Parathyroid adenoma (tissue), 2 donors: ENCODE data around the gene PRDM16.

ENCODE experiments used
- H2AFZ ChIP-seq: fragments of 300-600 bp; sonication (generic); one replicate; pipeline ENCODE4 v1.7.0; 2017; ENCODE audit warnings: antibody characterized with exemption, mild to moderate bottlenecking
- H3K27ac ChIP-seq: fragments of 300-600 bp; sonication (generic); one replicate; pipeline ENCODE4 v1.7.0; 2017
- H3K27me3 ChIP-seq: fragments of 300-600 bp; sonication (generic); one replicate; pipeline ENCODE4 v1.7.0; 2017; ENCODE audit warnings: low read length; ENCODE audit not compliant: control insufficient read depth, insufficient read depth
- H3K36me3 ChIP-seq: fragments of 300-600 bp; sonication (generic); one replicate; pipeline ENCODE4 v1.7.0; 2017; ENCODE audit warnings: low read length; ENCODE audit not compliant: control insufficient read depth, insufficient read depth
- H3K4me1 ChIP-seq: fragments of 300-600 bp; sonication (generic); one replicate; pipeline ENCODE4 v1.7.0; 2017; ENCODE audit warnings: control low read depth
- H3K4me2 ChIP-seq: fragments of 300-600 bp; sonication (generic); one replicate; pipeline ENCODE4 v1.7.0; 2017; ENCODE audit warnings: low read length
- H3K4me3 ChIP-seq: fragments of 300-600 bp; sonication (generic); one replicate; pipeline ENCODE4 v1.7.0; 2017; ENCODE audit warnings: low read depth, low read length
- H3K79me2 ChIP-seq: fragments of 300-600 bp; sonication (generic); one replicate; pipeline ENCODE4 v1.7.0; 2017; ENCODE audit warnings: control low read depth
- H3K9ac ChIP-seq: fragments of 300-600 bp; sonication (generic); one replicate; pipeline ENCODE4 v1.7.0; 2017; ENCODE audit warnings: mild to moderate bottlenecking
- H3K9me3 ChIP-seq: fragments of 300-600 bp; sonication (generic); one replicate; pipeline ENCODE4 v1.7.0; 2017; ENCODE audit warnings: low read length; ENCODE audit not compliant: control insufficient read depth
- TF ChIP-seq, protein P1 (sequence below): fragments of 300-600 bp; sonication (generic); IDR thresholded peaks from one replicate; pipeline ENCODE4 v1.7.0; 2017; ENCODE audit warnings: antibody characterized with exemption, mild to moderate bottlenecking
- donor health status: primary hyperparathyroidism.

PRDM16 gene

DNA sequence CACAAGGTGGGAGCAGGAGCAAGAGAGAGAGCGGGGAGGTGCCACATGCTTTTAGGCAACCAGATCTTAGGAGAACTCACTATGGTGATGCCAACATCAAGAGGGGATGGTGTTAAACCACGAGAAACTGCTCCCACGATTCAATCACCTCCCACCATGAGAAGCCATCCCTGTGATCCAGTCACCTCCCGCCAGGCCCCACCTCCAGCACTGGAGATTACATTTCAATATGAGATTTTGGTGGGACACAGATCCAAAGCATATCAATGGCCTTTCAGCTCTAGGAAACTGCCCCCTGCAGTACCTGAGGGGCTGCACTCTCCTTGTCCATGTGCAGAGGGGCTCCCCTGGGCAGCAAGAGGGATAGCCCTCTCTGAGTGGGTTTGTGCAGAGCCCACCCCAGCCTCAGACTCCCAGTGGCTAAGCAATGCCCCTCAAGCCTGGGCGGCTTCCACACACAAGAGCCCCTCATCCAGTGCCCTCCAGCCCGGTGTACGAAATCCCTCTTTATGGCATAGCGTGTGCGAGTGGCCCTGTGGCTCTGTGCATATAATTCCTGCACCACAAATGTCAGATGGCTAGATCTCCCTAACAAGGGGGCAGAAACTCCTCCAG, 15.5 kb upstream of the PRDM16 start:
- Histone ChIP-seq H3K4me2 (no peak overlapping the region), H3K4me1 (no peaks in the 10 kb centered on the region), H3K9ac (no peak overlapping the region), H2AFZ (no peak overlapping the region), H3K4me3 (no peak overlapping the region), H3K36me3 (no peaks in the 10 kb centered on the region), H3K79me2 (no peaks in the 10 kb centered on the region), H3K27me3 (no peaks in the 10 kb centered on the region), H3K27ac (no peak overlapping the region), H3K9me3 (no peaks in the 10 kb centered on the region)
- TF ChIP-seq, protein P1, sequence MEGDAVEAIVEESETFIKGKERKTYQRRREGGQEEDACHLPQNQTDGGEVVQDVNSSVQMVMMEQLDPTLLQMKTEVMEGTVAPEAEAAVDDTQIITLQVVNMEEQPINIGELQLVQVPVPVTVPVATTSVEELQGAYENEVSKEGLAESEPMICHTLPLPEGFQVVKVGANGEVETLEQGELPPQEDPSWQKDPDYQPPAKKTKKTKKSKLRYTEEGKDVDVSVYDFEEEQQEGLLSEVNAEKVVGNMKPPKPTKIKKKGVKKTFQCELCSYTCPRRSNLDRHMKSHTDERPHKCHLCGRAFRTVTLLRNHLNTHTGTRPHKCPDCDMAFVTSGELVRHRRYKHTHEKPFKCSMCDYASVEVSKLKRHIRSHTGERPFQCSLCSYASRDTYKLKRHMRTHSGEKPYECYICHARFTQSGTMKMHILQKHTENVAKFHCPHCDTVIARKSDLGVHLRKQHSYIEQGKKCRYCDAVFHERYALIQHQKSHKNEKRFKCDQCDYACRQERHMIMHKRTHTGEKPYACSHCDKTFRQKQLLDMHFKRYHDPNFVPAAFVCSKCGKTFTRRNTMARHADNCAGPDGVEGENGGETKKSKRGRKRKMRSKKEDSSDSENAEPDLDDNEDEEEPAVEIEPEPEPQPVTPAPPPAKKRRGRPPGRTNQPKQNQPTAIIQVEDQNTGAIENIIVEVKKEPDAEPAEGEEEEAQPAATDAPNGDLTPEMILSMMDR, result no peak

DNA sequence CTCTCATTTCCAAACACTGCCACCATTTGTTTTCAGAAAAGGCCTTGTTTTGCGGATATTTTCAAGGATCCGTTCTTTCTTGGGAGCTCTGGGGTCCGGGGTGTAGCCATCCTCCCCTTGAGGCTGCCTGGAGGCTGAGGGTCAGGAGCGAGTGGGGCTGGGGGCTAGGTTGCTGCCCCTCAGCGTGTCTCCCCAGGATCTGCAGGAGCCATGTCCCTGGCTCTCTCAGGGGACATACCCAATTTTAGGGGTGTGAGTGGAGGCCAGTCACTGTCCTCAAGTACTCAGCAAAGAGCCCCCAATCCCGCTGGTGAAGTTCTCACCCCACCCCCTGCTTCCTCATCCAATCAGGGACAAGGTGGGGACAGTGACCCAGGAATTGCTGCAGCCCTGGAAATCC, 15.0 kb upstream of the PRDM16 start:
- Histone ChIP-seq H3K4me1 (no peaks in the 10 kb centered on the region), H3K79me2 (no peaks in the 10 kb centered on the region), H3K36me3 (no peaks in the 10 kb centered on the region), H3K9ac (no peak overlapping the region), H3K9me3 (no peaks in the 10 kb centered on the region), H3K4me2 (no peak overlapping the region), H3K27me3 (no peaks in the 10 kb centered on the region), H2AFZ (no peak overlapping the region), H3K27ac (no peak overlapping the region), H3K4me3 (no peak overlapping the region)
- TF ChIP-seq, protein P1, result no peak

DNA sequence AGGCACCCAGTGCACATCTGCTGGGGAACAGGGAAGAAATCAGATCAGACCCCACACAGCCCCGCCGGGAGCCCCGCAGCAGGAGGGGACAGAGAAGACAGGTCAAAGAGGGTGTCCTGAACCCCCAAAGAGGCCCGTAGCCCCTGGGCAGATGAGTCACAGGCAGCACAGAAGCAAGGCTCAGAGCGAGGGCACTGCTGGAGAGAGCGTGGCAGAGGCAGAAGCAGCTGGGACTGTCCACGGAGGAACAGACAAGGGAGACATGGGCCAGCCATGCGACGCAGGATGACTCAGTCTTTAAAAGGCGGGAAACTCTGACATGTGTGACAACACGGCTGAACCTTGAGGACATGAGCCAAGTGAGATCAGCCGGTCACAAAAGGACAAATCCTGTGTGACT, 14.5 kb upstream of the PRDM16 start:
- H3K36me3 ChIP-seq, result no peaks in the 10 kb centered on the region
- no peak overlapping the region for H3K4me2 ChIP-seq
- no peak overlapping the region for H3K27ac ChIP-seq
- no peaks in the 10 kb centered on the region for H3K9me3 ChIP-seq
- TF ChIP-seq, protein P1, result no peak
- no peak overlapping the region for H3K9ac ChIP-seq
- H3K4me1 ChIP-seq, result no peaks in the 10 kb centered on the region
- no peaks in the 10 kb centered on the region for H3K79me2 ChIP-seq
- H3K4me3 ChIP-seq, result no peak overlapping the region
- H2AFZ ChIP-seq, result no peak overlapping the region
- H3K27me3 ChIP-seq, result no peaks in the 10 kb centered on the region

DNA sequence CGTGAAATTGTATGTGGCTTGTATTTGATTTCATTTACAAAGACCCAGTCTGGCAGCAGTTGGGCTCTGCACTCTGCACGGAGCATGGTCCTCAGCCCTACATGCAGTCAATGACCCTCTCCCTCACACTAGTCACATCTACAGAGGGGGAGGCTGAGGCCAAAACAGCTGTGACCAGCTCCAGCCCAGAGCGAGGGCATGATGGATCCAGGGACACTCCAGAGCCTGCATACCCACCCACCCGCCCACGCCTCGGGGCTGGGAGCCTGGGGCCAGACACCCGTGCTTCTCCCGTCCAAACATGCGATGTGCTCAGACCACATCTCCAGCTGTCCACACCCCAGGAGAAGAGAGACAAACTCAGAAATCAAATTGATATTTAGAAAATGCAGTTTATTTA, 14.0 kb upstream of the PRDM16 start:
- Histone ChIP-seq H3K9me3 (no peaks in the 10 kb centered on the region), H3K79me2 (no peaks in the 10 kb centered on the region), H3K27me3 (no peaks in the 10 kb centered on the region), H3K27ac (no peak overlapping the region), H3K4me2 (no peak overlapping the region), H2AFZ (no peak overlapping the region), H3K4me1 (no peaks in the 10 kb centered on the region), H3K4me3 (no peak overlapping the region), H3K9ac (no peak overlapping the region), H3K36me3 (no peaks in the 10 kb centered on the region)
- TF ChIP-seq, protein P1, result no peak

DNA sequence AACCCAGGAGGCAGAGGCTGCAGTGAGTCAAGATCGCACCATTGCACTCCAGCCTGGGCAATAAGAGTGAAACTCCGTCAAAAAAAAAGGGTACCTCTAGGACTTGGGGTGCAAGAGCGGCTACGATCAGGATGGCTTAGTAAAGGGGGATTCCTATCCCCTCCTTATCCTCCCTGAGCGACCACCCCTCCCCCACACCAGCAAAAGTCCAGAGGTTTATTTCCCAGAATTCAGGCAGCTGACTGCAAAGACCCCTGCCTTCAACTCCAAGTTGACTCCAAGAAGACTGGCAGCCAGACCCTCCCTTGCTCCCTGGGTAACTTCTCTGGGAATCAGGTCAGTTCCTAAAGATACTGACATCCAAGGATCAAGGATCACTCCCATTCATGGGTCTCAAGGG, 12.4 kb upstream of the PRDM16 start:
- Histone ChIP-seq H3K27me3 (no peaks in the 10 kb centered on the region), H3K4me3 (no peak overlapping the region), H3K27ac (no peak overlapping the region), H3K79me2 (no peaks in the 10 kb centered on the region), H3K4me2 (no peak overlapping the region), H3K9ac (no peak overlapping the region), H3K9me3 (no peaks in the 10 kb centered on the region), H3K36me3 (no peaks in the 10 kb centered on the region), H2AFZ (no peak overlapping the region), H3K4me1 (no peaks in the 10 kb centered on the region)
- TF ChIP-seq, protein P1, result no peak
